Astrocyte (in vitro differentiated cells and primary cell): ENCODE data around the gene QSOX2. TPM values are rescaled to one million over a fixed set of nuclear protein-coding genes. Genes with fewer than 3 reads are reported as not detected.

Experiments
- DNase-seq: peaks from one replicate; pipeline ENCODE4 v3.0.0-alpha.2; 2010; ENCODE audit warnings: low read depth
- FAIRE-seq: peaks from 2 replicates; lab custom pipeline; 2011; peaks lifted over from hg19 to GRCh38; lab: Jason Lieb, UNC
- H2AFZ ChIP-seq: 2 replicates; pipeline ENCODE4 v1.6.0; 2012; ENCODE audit warnings: low read depth, low read length, inconsistent platforms
- H3K27ac ChIP-seq: 2 replicates; pipeline ENCODE4 v1.5.1; 2011; ENCODE audit warnings: low read depth, low read length, inconsistent platforms
- H3K27me3 ChIP-seq: 2 replicates; pipeline ENCODE4 v1.6.0; 2011; ENCODE audit warnings: low read length, inconsistent platforms; ENCODE audit not compliant: insufficient read depth
- H3K36me3 ChIP-seq: 2 replicates; pipeline ENCODE4 v1.5.1; 2011; ENCODE audit warnings: low read length, inconsistent platforms; ENCODE audit not compliant: insufficient read depth
- H3K4me1 ChIP-seq: 2 replicates; pipeline ENCODE4 v1.5.1; 2011; ENCODE audit warnings: low read length, inconsistent platforms; ENCODE audit not compliant: insufficient read depth
- H3K4me2 ChIP-seq: 2 replicates; pipeline ENCODE4 v1.6.0; 2012; ENCODE audit warnings: low read length, inconsistent platforms
- H3K4me3 ChIP-seq: 2 replicates; pipeline ENCODE4 v1.5.1; 2011; ENCODE audit warnings: low read depth, mild to moderate bottlenecking, low read length, inconsistent platforms; ENCODE audit not compliant: insufficient read depth
- H3K79me2 ChIP-seq: 2 replicates; pipeline ENCODE4 v1.6.0; 2012; ENCODE audit warnings: mild to moderate bottlenecking, low read length, inconsistent platforms; ENCODE audit not compliant: insufficient read depth
- H3K9ac ChIP-seq: 2 replicates; pipeline ENCODE4 v1.6.0; 2012; ENCODE audit warnings: mild to moderate bottlenecking, low read length, inconsistent platforms
- H3K9me3 ChIP-seq: 2 replicates; pipeline ENCODE4 v1.5.1; 2012; ENCODE audit warnings: low read depth, mild to moderate bottlenecking, low read length, inconsistent platforms; ENCODE audit not compliant: insufficient read depth
- H4K20me1 ChIP-seq: 2 replicates; pipeline ENCODE4 v1.6.0; 2012; ENCODE audit warnings: low read length, inconsistent platforms; ENCODE audit not compliant: insufficient read depth
- H3K27ac Mint-ChIP-seq: one replicate; pipeline ENCODE4 v1.8.0; 2021; ENCODE audit warnings: mild to moderate bottlenecking, mixed read lengths; ENCODE audit not compliant: unreplicated experiment
- H3K27me3 Mint-ChIP-seq: one replicate; pipeline ENCODE4 v1.8.0; 2021; ENCODE audit warnings: low read depth, mixed read lengths; ENCODE audit not compliant: unreplicated experiment
- H3K36me3 Mint-ChIP-seq: one replicate; pipeline ENCODE4 v1.8.0; 2021; ENCODE audit warnings: low read depth, mixed read lengths; ENCODE audit not compliant: unreplicated experiment
- H3K4me1 Mint-ChIP-seq: one replicate; pipeline ENCODE4 v1.8.0; 2021; ENCODE audit warnings: low read depth, mixed read lengths; ENCODE audit not compliant: unreplicated experiment
- H3K4me3 Mint-ChIP-seq: one replicate; pipeline ENCODE4 v1.8.0; 2021; ENCODE audit warnings: mild to moderate bottlenecking, moderate library complexity, mixed read lengths; ENCODE audit not compliant: unreplicated experiment
- H3K9me3 Mint-ChIP-seq: one replicate; pipeline ENCODE4 v1.8.0; 2021; ENCODE audit warnings: mild to moderate bottlenecking, mixed read lengths; ENCODE audit not compliant: unreplicated experiment
- CTCF ChIP-seq: IDR thresholded peaks from 2 replicates; pipeline ENCODE4 v1.5.1; 2011; ENCODE audit warnings: low read depth, mild to moderate bottlenecking, inconsistent platforms, low read length, moderate library complexity; ENCODE audit not compliant: insufficient read depth
- EZH2 ChIP-seq: IDR thresholded peaks from 2 replicates; pipeline ENCODE4 v1.6.1; 2012; ENCODE audit warnings: mild to moderate bottlenecking, low read length, inconsistent platforms; ENCODE audit not compliant: insufficient read depth
- total RNA-seq: library from RNA; stranded (reverse); gene quantifications from 2 replicates; pipeline ENCODE4 v1.2.1, GENCODE V29; 2021

The QSOX2 gene
- total RNA-seq, 1 donor from 2014 or later: 20.4 TPM

- Histone ChIP-seq H3K79me2 (no peaks in the 10 kb centered on the region), H3K27ac (no peak overlapping the region), H3K4me2 (no peak overlapping the region), H3K27me3 (peaks cover 73% of the 10 kb centered on the region), H3K4me3 (no peak overlapping the region), H2AFZ (no peak overlapping the region), H3K4me1 (no peaks in the 10 kb centered on the region), H3K9me3 (no peaks in the 10 kb centered on the region), H3K9ac (no peak overlapping the region), H3K36me3 (no peaks in the 10 kb centered on the region), H4K20me1 (no peaks in the 10 kb centered on the region)
- Mint-ChIP-seq H3K4me1 (no peaks in the 10 kb centered on the region), H3K9me3 (peaks cover 2% of the 10 kb centered on the region), H3K36me3 (no peaks in the 10 kb centered on the region), H3K27ac (no peak overlapping the region), H3K27me3 (peaks cover 56% of the 10 kb centered on the region), H3K4me3 (no peak overlapping the region)
- TF ChIP-seq EZH2: peak; percentile 24
- no peak for TF ChIP-seq CTCF
- DNase-seq: no peak
- FAIRE-seq: no peak
Measured at GRCh38 chr9:136193891-136194279, 51.7 kb downstream of the QSOX2 start.

- Histone ChIP-seq H3K9me3 (no peaks in the 10 kb centered on the region), H3K9ac (no peak overlapping the region), H3K4me2 (no peak overlapping the region), H3K4me1 (no peaks in the 10 kb centered on the region), H3K4me3 (no peak overlapping the region), H3K79me2 (no peaks in the 10 kb centered on the region), H3K36me3 (no peaks in the 10 kb centered on the region), H3K27me3 (peaks cover 70% of the 10 kb centered on the region), H2AFZ (no peak overlapping the region), H4K20me1 (no peaks in the 10 kb centered on the region), H3K27ac (no peak overlapping the region)
- no peak for DNase-seq
- no peak for TF ChIP-seq CTCF
- peak; percentile 99 for TF ChIP-seq EZH2
- FAIRE-seq: no peak
- Mint-ChIP-seq H3K36me3 (no peaks in the 10 kb centered on the region), H3K9me3 (peaks cover 2% of the 10 kb centered on the region), H3K27ac (no peak overlapping the region), H3K4me3 (no peak overlapping the region), H3K4me1 (no peaks in the 10 kb centered on the region), H3K27me3 (peaks cover 56% of the 10 kb centered on the region)
Measured at GRCh38 chr9:136193127-136193890, 52.3 kb downstream of the QSOX2 start.
